HEK293 (cell line): ENCODE measurements around the gene EFEMP2.

Experiments used
- GLI2 ChIP-seq: fragments of 450-650 bp; formaldehyde crosslinking; IDR thresholded peaks from 2 replicates; pipeline ENCODE4; 2017; ENCODE audit warnings: missing biosample characterization, missing genetic modification characterization, low read depth, borderline replicate concordance
- GLIS2 ChIP-seq: fragments of 450-650 bp; formaldehyde crosslinking; IDR thresholded peaks from 2 replicates; pipeline ENCODE4 v1.5.1; 2016; ENCODE audit warnings: missing biosample characterization, missing genetic modification characterization
- KLF9 ChIP-seq: fragments of 450-650 bp; formaldehyde crosslinking; IDR thresholded peaks from 2 replicates; pipeline ENCODE4 v1.5.1; 2016; ENCODE audit warnings: missing biosample characterization, missing genetic modification characterization, low read depth
- MZF1 ChIP-seq: fragments of 450-650 bp; formaldehyde crosslinking; IDR thresholded peaks from 2 replicates; pipeline ENCODE4 v1.5.1; 2017; ENCODE audit warnings: missing biosample characterization, missing genetic modification characterization, borderline replicate concordance
- SCRT1 ChIP-seq: fragments of 450-650 bp; formaldehyde crosslinking; IDR thresholded peaks from 2 replicates; pipeline ENCODE4 v1.5.1; 2016; ENCODE audit warnings: missing biosample characterization, missing genetic modification characterization, borderline replicate concordance
- ZBTB17 ChIP-seq: fragments of 450-650 bp; formaldehyde crosslinking; IDR thresholded peaks from 2 replicates; pipeline ENCODE4 v1.5.1; 2016; ENCODE audit warnings: missing biosample characterization, missing genetic modification characterization
- ZNF19 ChIP-seq: fragments of 450-650 bp; formaldehyde crosslinking; IDR thresholded peaks from 2 replicates; pipeline ENCODE4; 2016; ENCODE audit warnings: missing biosample characterization, missing genetic modification characterization, low read depth
- ZNF501 ChIP-seq: fragments of 450-650 bp; formaldehyde crosslinking; IDR thresholded peaks from 2 replicates; pipeline ENCODE4 v1.5.1; 2016; ENCODE audit warnings: missing biosample characterization, missing genetic modification characterization
- ZNF518A ChIP-seq: fragments of 450-650 bp; formaldehyde crosslinking; conservative IDR thresholded peaks from 2 replicates; pipeline ENCODE4 v1.5.1; 2016; ENCODE audit warnings: low read depth, missing biosample characterization, missing genetic modification characterization
- ZNF529 ChIP-seq: fragments of 450-650 bp; formaldehyde crosslinking; IDR thresholded peaks from 2 replicates; pipeline ENCODE4 v1.5.1; 2017; ENCODE audit warnings: missing genetic modification characterization, missing biosample characterization; ENCODE audit not compliant: insufficient replicate concordance
- ZNF560 ChIP-seq: fragments of 450-650 bp; formaldehyde crosslinking; IDR thresholded peaks from 2 replicates; pipeline ENCODE4 v1.5.1; 2017; ENCODE audit warnings: missing biosample characterization, missing genetic modification characterization, borderline replicate concordance
- ZNF585B ChIP-seq: fragments of 450-650 bp; formaldehyde crosslinking; IDR thresholded peaks from 2 replicates; pipeline ENCODE4 v1.5.1; 2016; ENCODE audit warnings: missing biosample characterization, missing genetic modification characterization
- ZNF654 ChIP-seq: fragments of 450-650 bp; formaldehyde crosslinking; IDR thresholded peaks from 2 replicates; pipeline ENCODE4 v1.5.1; 2016; ENCODE audit warnings: low read depth, missing biosample characterization, missing genetic modification characterization
- ZNF660 ChIP-seq: fragments of 450-650 bp; IDR thresholded peaks from 2 replicates; pipeline ENCODE4 v1.5.1; 2018; ENCODE audit warnings: missing biosample characterization, mild to moderate bottlenecking, missing genetic modification characterization
- TF ChIP-seq, protein P1 (sequence below): fragments of 450-650 bp; formaldehyde crosslinking; optimal IDR thresholded peaks from 2 replicates; pipeline ENCODE3; 2016; ENCODE audit warnings: missing biosample characterization, mild to moderate bottlenecking, missing genetic modification characterization
- TF ChIP-seq, protein P2 (sequence below): fragments of 450-650 bp; formaldehyde crosslinking; IDR thresholded peaks from 2 replicates; pipeline ENCODE4 v1.5.1; 2016; ENCODE audit warnings: missing biosample characterization, missing genetic modification characterization
- TF ChIP-seq, protein P3 (sequence below): sonication (generic); formaldehyde crosslinking; IDR thresholded peaks from 2 replicates; pipeline ENCODE4 v1.8.1; 2022; ENCODE audit warnings: mild to moderate bottlenecking, moderate library complexity, missing genetic modification reagents
- TF ChIP-seq, protein P4 (sequence below): fragments of 450-650 bp; formaldehyde crosslinking; IDR thresholded peaks from 2 replicates; pipeline ENCODE4 v1.5.1; 2016; ENCODE audit warnings: missing biosample characterization, missing genetic modification characterization, low read depth
- TF ChIP-seq, protein P5 (sequence below): fragments of 450-650 bp; formaldehyde crosslinking; IDR thresholded peaks from 2 replicates; pipeline ENCODE4 v1.5.1; 2016; ENCODE audit warnings: missing biosample characterization, missing genetic modification characterization
- TF ChIP-seq, protein P6 (sequence below): fragments of 450-650 bp; formaldehyde crosslinking; IDR thresholded peaks from 2 replicates; pipeline ENCODE4 v1.5.1; 2016; ENCODE audit warnings: missing biosample characterization, missing genetic modification characterization, borderline replicate concordance

EFEMP2 gene

DNA sequence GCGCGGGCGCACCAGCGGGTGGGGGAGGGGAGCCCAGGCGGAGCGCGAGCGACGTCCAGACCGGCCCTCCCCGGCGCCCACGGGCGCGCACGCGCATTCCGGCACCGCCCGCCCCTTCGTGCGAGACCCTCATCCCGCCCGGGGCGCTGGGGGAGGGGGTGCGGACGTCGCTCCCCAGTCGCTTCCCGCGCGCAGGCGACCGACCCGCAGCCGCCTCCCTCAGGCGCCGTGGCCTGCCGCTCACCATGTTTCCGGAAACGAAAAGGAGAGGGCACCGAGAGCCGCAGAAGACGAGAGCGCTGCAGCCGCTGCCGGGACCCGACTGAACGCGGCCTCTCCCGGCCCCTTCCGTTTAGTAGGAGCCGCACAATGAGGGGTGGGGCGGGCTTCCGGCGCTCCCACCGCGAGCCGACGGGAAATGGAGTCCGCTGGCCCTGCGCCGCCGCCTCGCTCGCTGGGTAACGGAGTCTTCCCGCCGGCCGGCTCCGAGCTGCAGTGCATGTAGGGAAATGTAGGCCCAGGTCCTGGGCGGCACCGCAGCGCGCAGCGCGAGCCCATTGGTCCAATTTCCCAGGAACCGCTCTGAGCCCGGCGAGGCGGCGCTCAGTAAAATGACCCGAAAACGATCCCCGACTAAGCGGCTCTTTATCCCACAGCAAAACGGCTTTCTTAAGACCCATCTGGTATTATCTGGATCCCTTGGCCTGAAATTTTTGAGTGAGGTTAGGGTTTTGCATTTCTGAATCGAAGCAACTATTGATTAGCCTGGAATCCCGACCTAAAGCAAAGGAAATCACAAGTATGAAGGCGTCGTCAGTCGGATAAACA lies 14.5 kb downstream of the EFEMP2 start, which contains the start of gene CFL1 (continued):
- no peak for TF ChIP-seq ZNF501 (tag by site-specific recombination)
- no peak for TF ChIP-seq ZNF585B (tag by site-specific recombination)
- no peak for TF ChIP-seq ZNF529 (tag by site-specific recombination)
- no peak for TF ChIP-seq GLI2 (tag by site-specific recombination)
- no peak for TF ChIP-seq ZNF560 (tag by site-specific recombination)
- TF ChIP-seq MZF1 = no peak
- TF ChIP-seq, protein P1, sequence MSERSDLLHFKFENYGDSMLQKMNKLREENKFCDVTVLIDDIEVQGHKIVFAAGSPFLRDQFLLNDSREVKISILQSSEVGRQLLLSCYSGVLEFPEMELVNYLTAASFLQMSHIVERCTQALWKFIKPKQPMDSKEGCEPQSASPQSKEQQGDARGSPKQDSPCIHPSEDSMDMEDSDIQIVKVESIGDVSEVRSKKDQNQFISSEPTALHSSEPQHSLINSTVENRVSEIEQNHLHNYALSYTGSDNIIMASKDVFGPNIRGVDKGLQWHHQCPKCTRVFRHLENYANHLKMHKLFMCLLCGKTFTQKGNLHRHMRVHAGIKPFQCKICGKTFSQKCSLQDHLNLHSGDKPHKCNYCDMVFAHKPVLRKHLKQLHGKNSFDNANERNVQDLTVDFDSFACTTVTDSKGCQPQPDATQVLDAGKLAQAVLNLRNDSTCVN = no peak
- TF ChIP-seq, protein P2, sequence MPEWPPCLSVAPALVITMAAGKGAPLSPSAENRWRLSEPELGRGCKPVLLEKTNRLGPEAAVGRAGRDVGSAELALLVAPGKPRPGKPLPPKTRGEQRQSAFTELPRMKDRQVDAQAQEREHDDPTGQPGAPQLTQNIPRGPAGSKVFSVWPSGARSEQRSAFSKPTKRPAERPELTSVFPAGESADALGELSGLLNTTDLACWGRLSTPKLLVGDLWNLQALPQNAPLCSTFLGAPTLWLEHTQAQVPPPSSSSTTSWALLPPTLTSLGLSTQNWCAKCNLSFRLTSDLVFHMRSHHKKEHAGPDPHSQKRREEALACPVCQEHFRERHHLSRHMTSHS (tag by site-specific recombination) = no peak
- TF ChIP-seq GLIS2 (tag by site-specific recombination) = peak; percentile 27; the same call in 1 of the 2 replicates
- peak; percentile 76; the same call in 1 of the 2 replicates for TF ChIP-seq ZNF660 (tag by site-specific recombination)
- TF ChIP-seq SCRT1 (tag by site-specific recombination) = no peak
- peak; percentile 76 for TF ChIP-seq KLF9 (tag by site-specific recombination)
- TF ChIP-seq, protein P3, sequence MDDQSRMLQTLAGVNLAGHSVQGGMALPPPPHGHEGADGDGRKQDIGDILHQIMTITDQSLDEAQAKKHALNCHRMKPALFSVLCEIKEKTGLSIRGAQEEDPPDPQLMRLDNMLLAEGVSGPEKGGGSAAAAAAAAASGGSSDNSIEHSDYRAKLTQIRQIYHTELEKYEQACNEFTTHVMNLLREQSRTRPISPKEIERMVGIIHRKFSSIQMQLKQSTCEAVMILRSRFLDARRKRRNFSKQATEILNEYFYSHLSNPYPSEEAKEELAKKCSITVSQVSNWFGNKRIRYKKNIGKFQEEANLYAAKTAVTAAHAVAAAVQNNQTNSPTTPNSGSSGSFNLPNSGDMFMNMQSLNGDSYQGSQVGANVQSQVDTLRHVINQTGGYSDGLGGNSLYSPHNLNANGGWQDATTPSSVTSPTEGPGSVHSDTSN (CRISPR knock-in tag) = peak; percentile 49; the same call in 1 of the 2 replicates
- TF ChIP-seq, protein P4, sequence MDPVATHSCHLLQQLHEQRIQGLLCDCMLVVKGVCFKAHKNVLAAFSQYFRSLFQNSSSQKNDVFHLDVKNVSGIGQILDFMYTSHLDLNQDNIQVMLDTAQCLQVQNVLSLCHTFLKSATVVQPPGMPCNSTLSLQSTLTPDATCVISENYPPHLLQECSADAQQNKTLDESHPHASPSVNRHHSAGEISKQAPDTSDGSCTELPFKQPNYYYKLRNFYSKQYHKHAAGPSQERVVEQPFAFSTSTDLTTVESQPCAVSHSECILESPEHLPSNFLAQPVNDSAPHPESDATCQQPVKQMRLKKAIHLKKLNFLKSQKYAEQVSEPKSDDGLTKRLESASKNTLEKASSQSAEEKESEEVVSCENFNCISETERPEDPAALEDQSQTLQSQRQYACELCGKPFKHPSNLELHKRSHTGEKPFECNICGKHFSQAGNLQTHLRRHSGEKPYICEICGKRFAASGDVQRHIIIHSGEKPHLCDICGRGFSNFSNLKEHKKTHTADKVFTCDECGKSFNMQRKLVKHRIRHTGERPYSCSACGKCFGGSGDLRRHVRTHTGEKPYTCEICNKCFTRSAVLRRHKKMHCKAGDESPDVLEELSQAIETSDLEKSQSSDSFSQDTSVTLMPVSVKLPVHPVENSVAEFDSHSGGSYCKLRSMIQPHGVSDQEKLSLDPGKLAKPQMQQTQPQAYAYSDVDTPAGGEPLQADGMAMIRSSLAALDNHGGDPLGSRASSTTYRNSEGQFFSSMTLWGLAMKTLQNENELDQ (tag by site-specific recombination) = no peak
- no peak for TF ChIP-seq ZNF19
- TF ChIP-seq ZNF654 (tag by site-specific recombination) = no peak
- TF ChIP-seq, protein P5, sequence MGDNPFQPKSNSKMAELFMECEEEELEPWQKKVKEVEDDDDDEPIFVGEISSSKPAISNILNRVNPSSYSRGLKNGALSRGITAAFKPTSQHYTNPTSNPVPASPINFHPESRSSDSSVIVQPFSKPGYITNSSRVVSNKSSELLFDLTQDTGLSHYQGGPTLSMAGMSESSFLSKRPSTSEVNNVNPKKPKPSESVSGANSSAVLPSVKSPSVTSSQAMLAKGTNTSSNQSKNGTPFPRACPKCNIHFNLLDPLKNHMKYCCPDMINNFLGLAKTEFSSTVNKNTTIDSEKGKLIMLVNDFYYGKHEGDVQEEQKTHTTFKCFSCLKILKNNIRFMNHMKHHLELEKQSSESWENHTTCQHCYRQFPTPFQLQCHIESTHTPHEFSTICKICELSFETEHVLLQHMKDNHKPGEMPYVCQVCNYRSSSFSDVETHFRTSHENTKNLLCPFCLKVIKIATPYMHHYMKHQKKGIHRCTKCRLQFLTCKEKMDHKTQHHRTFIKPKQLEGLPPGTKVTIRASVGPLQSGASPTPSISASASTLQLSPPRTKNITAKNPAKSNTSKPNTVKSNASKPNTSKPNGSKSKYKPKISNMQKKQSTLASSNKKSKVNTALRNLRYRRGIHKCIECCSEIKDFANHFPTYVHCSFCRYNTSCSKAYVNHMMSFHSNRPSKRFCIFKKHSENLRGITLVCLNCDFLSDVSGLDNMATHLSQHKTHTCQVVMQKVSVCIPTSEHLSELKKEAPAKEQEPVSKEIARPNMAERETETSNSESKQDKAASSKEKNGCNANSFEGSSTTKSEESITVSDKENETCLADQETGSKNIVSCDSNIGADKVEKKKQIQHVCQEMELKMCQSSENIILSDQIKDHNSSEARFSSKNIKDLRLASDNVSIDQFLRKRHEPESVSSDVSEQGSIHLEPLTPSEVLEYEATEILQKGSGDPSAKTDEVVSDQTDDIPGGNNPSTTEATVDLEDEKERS = no peak
- TF ChIP-seq ZNF518A (tag by site-specific recombination) = 0 out of 2 replicates have a peak, but pooled peaks have one; percentile 16
- TF ChIP-seq ZBTB17 = peak; percentile 83
- TF ChIP-seq, protein P6, sequence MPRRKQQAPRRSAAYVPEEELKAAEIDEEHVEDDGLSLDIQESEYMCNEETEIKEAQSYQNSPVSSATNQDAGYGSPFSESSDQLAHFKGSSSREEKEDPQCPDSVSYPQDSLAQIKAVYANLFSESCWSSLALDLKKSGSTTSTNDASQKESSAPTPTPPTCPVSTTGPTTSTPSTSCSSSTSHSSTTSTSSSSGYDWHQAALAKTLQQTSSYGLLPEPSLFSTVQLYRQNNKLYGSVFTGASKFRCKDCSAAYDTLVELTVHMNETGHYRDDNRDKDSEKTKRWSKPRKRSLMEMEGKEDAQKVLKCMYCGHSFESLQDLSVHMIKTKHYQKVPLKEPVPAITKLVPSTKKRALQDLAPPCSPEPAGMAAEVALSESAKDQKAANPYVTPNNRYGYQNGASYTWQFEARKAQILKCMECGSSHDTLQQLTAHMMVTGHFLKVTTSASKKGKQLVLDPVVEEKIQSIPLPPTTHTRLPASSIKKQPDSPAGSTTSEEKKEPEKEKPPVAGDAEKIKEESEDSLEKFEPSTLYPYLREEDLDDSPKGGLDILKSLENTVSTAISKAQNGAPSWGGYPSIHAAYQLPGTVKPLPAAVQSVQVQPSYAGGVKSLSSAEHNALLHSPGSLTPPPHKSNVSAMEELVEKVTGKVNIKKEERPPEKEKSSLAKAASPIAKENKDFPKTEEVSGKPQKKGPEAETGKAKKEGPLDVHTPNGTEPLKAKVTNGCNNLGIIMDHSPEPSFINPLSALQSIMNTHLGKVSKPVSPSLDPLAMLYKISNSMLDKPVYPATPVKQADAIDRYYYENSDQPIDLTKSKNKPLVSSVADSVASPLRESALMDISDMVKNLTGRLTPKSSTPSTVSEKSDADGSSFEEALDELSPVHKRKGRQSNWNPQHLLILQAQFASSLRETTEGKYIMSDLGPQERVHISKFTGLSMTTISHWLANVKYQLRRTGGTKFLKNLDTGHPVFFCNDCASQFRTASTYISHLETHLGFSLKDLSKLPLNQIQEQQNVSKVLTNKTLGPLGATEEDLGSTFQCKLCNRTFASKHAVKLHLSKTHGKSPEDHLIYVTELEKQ (tag by site-specific recombination) = no peak
